ENCODE data around the gene TMEM60. TPM values are rescaled to one million over a fixed set of nuclear protein-coding genes. Genes with fewer than 3 reads are reported as not detected.
A peak's percentile ranks its signal among the peaks of the same experiment; 100 is the strongest.
"Not testable (repeated sequence)": the region's sequence is repeated elsewhere in the genome, so short reads cannot be mapped to it uniquely, and the experiment has no call there.

TMEM60 gene
- total RNA-seq, 1 donor from 2014 or later, result 15.3 TPM

- intact Hi-C loops (cut with micrococcal nuclease), result no loop called here
- no peak overlapping the region for H3K27ac Mint-ChIP-seq
Measured at GRCh38 chr7:77786018-77786417, 12.2 kb downstream of the TMEM60 start.

GRCh38 chr7:77784426-77784825 is 13.8 kb downstream of the TMEM60 start:
- H3K27ac Mint-ChIP-seq; H3K9me3 Mint-ChIP-seq; DNase-seq; H3K27me3 Mint-ChIP-seq; intact Hi-C loops (cut with micrococcal nuclease); H3K4me3 Mint-ChIP-seq; H3K4me1 Mint-ChIP-seq; CTCF ChIA-PET; ATAC-seq (ENCODE audit: low read depth); POLR2A ChIA-PET: not testable (repeated sequence)
- peaks cover 35% of the 10 kb centered on the region for H3K36me3 Mint-ChIP-seq (ENCODE audit: low read depth)

More at GRCh38 chr7:77786018-77786417, 12.2 kb downstream of the TMEM60 start:
- no peaks in the 10 kb centered on the region for H3K9me3 Mint-ChIP-seq
- TF ChIP-seq CTCF (IDR thresholded peaks at IDR 0.05), result no peak
- DNase-seq (no peak), ATAC-seq (ENCODE audit: low read depth) (no peak)
- CTCF ChIA-PET, result no interaction called here
- no peak overlapping the region for H3K4me3 Mint-ChIP-seq
- no peaks in the 10 kb centered on the region for H3K27me3 Mint-ChIP-seq
- H3K4me1 Mint-ChIP-seq, result peaks cover 9% of the 10 kb centered on the region
- POLR2A ChIA-PET, result interaction anchor here (1.7 kb wide), 1 partner anchor 11 kb away, joined by 4 read pairs; no protein-coding TSS in a partner anchor
- peaks cover 28% of the 10 kb centered on the region for H3K36me3 Mint-ChIP-seq (ENCODE audit: low read depth)

- TF ChIP-seq CTCF (IDR thresholded peaks at IDR 0.05), result no peak
- intact Hi-C loops (cut with micrococcal nuclease), result no loop called here
- ATAC-seq (ENCODE audit: low read depth) (no peak), DNase-seq (no peak)
- ChIA-PET CTCF (interaction anchor here (0.7 kb wide), 1 partner anchor 24 kb away, joined by 3 read pairs; no protein-coding TSS in a partner anchor), POLR2A (no interaction called here)
- no peaks in the 10 kb centered on the region for H3K27me3 Mint-ChIP-seq
- peaks cover 7% of the 10 kb centered on the region for H3K4me1 Mint-ChIP-seq
- peaks cover 39% of the 10 kb centered on the region for H3K36me3 Mint-ChIP-seq (ENCODE audit: low read depth)
- H3K9me3 Mint-ChIP-seq, result no peaks in the 10 kb centered on the region
- no peak overlapping the region for H3K4me3 Mint-ChIP-seq
- H3K27ac Mint-ChIP-seq, result peak overlapping the region; percentile 18
Measured at GRCh38 chr7:77783545-77783944, 14.7 kb downstream of the TMEM60 start.

- Mint-ChIP-seq H3K9me3 (no peaks in the 10 kb centered on the region), H3K27ac (peak overlapping the region; percentile 18), H3K4me1 (peaks cover 6% of the 10 kb centered on the region), H3K27me3 (no peaks in the 10 kb centered on the region), H3K4me3 (no peak overlapping the region), H3K36me3 (ENCODE audit: low read depth) (peaks cover 43% of the 10 kb centered on the region)
- ATAC-seq (ENCODE audit: low read depth) (no peak), DNase-seq (no peak)
- POLR2A ChIA-PET, result no interaction called here
- no peak for TF ChIP-seq CTCF (IDR thresholded peaks at IDR 0.05)
- CTCF ChIA-PET, result interaction anchor here (0.7 kb wide), 1 partner anchor 23 kb away, joined by 3 read pairs; no protein-coding TSS in a partner anchor
- intact Hi-C loops (cut with micrococcal nuclease), result no loop called here
Measured at GRCh38 chr7:77783111-77783510, 15.1 kb downstream of the TMEM60 start.

GRCh38 chr7:77782383-77782782 is 15.9 kb downstream of the TMEM60 start:
- ATAC-seq (ENCODE audit: low read depth) (no peak), DNase-seq (no peak)
- Mint-ChIP-seq H3K36me3 (ENCODE audit: low read depth) (peaks cover 48% of the 10 kb centered on the region), H3K27ac (no peak overlapping the region), H3K9me3 (no peaks in the 10 kb centered on the region), H3K27me3 (no peaks in the 10 kb centered on the region), H3K4me1 (peaks cover 6% of the 10 kb centered on the region), H3K4me3 (no peak overlapping the region)
- ChIA-PET POLR2A (no interaction called here), CTCF (no interaction called here)
- no peak for TF ChIP-seq CTCF (IDR thresholded peaks at IDR 0.05)
- intact Hi-C loops (cut with micrococcal nuclease), result no loop called here

GRCh38 chr7:77778535-77778934 is 19.7 kb downstream of the TMEM60 start:
- ChIA-PET POLR2A (no interaction called here), CTCF (interaction anchor here (1.0 kb wide), 1 partner anchor 127 kb away, joined by 3 read pairs; no protein-coding TSS in a partner anchor)
- no peaks in the 10 kb centered on the region for H3K27me3 Mint-ChIP-seq
- DNase-seq (no peak), ATAC-seq (ENCODE audit: low read depth) (no peak)
- H3K4me1 Mint-ChIP-seq, result peaks cover 1% of the 10 kb centered on the region
- no peak for TF ChIP-seq CTCF (IDR thresholded peaks at IDR 0.05)
- peaks cover 7% of the 10 kb centered on the region for H3K9me3 Mint-ChIP-seq
- intact Hi-C loops (cut with micrococcal nuclease), result no loop called here
- H3K4me3 Mint-ChIP-seq, result no peak overlapping the region
- H3K36me3 Mint-ChIP-seq (ENCODE audit: low read depth), result peaks cover 67% of the 10 kb centered on the region
- no peak overlapping the region for H3K27ac Mint-ChIP-seq

Data from activated B cell treated with CpG ODN at 0.5 μM for 24 hours (primary cell).